HG03575 (cell line): ENCODE results near the gene ABCA7.

Source experiments
- ATAC-seq: cut with Tn5 transposase; IDR thresholded peaks from one replicate; pipeline ENCODE4 v1.9.1; 2021; ENCODE audit not compliant: unreplicated experiment, insufficient number of reproducible peaks, low FRiP score; ENCODE audit errors: extremely low read depth

Gene ABCA7

GRCh38 chr19:1091544-1092175, 51.8 kb downstream of the ABCA7 start:
- ATAC-seq = no peak

GRCh38 chr19:1093330-1093729, 53.4 kb downstream of the ABCA7 start:
- no peak for ATAC-seq

- ATAC-seq = no peak
Observed at GRCh38 chr19:1093811-1094553, 54.1 kb downstream of the ABCA7 start.

- no peak for ATAC-seq
Observed at GRCh38 chr19:1094655-1094977, 54.7 kb downstream of the ABCA7 start.

- no peak for ATAC-seq
Observed at GRCh38 chr19:1094978-1095701, 55.2 kb downstream of the ABCA7 start, which contains the start of gene POLR2E. Gene POLR2E, minus strand, starts transcription at chr19:1095375. Its CDS starts 60 bp downstream, at chr19:1095315.

- no peak for ATAC-seq
Observed at GRCh38 chr19:1097810-1098176, 57.9 kb downstream of the ABCA7 start.

- no peak for ATAC-seq
Observed at GRCh38 chr19:1098177-1099051, 58.5 kb downstream of the ABCA7 start.

GRCh38 chr19:1101337-1101698, 61.4 kb downstream of the ABCA7 start:
- no peak for ATAC-seq

- no peak for ATAC-seq
Observed at GRCh38 chr19:1102407-1103131, 62.7 kb downstream of the ABCA7 start.

GRCh38 chr19:1103132-1103707, 63.3 kb downstream of the ABCA7 start:
- no peak for ATAC-seq

- no peak for ATAC-seq
Observed at GRCh38 chr19:1103708-1104310, 63.9 kb downstream of the ABCA7 start, which contains the start of gene GPX4. Gene GPX4, plus strand, starts transcription at chr19:1103994. Its CDS starts 50 bp downstream, at chr19:1104044.

- no peak for ATAC-seq
Observed at GRCh38 chr19:1104311-1105007, 64.6 kb downstream of the ABCA7 start.

- no peak for ATAC-seq
Observed at GRCh38 chr19:1105008-1105872, 65.3 kb downstream of the ABCA7 start.

GRCh38 chr19:1105873-1106840, 66.2 kb downstream of the ABCA7 start:
- ATAC-seq = no peak

- no peak for ATAC-seq
Observed at GRCh38 chr19:1106841-1107660, 67.1 kb downstream of the ABCA7 start.
